HG02678 (cell line): ENCODE measurements around the gene SFMBT2.
A peak's percentile ranks its signal among the peaks of the same experiment; 100 is the strongest.

Experiments
- ATAC-seq: cut with Tn5 transposase; IDR thresholded peaks from one replicate; pipeline ENCODE4 v1.9.1; 2021; ENCODE audit warnings: mild to moderate bottlenecking, moderate library complexity; ENCODE audit not compliant: unreplicated experiment

Gene SFMBT2

GRCh38 chr10:7426349-7426748 is 15.5 kb upstream of the SFMBT2 start:
- ATAC-seq = no peak

GRCh38 chr10:7425691-7426090 is 14.9 kb upstream of the SFMBT2 start:
- no peak for ATAC-seq

- ATAC-seq = no peak
These were observed 14.1 kb upstream of the SFMBT2 start for GRCh38 chr10:7424919-7425318.

- peak; percentile 75 for ATAC-seq
These were observed 13.5 kb upstream of the SFMBT2 start for GRCh38 chr10:7424315-7424714.

GRCh38 chr10:7423521-7423920 is 12.7 kb upstream of the SFMBT2 start:
- ATAC-seq = no peak

GRCh38 chr10:7421526-7421925 is 10.7 kb upstream of the SFMBT2 start:
- no peak for ATAC-seq

GRCh38 chr10:7419998-7420397 is 9.2 kb upstream of the SFMBT2 start:
- no peak for ATAC-seq

- ATAC-seq = no peak
These were observed 7.0 kb upstream of the SFMBT2 start for GRCh38 chr10:7417807-7418206.

GRCh38 chr10:7417103-7417623 is 6.3 kb upstream of the SFMBT2 start:
- no peak for ATAC-seq

GRCh38 chr10:7414766-7415165 is 3.9 kb upstream of the SFMBT2 start:
- no peak for ATAC-seq

- no peak for ATAC-seq
These were observed 2.1 kb upstream of the SFMBT2 start for GRCh38 chr10:7412928-7413282.

- ATAC-seq = no peak
These were observed 1.5 kb upstream of the SFMBT2 start for GRCh38 chr10:7412237-7412927.

GRCh38 chr10:7411671-7412128 is 866 bp upstream of the SFMBT2 start:
- ATAC-seq = no peak

- no peak for ATAC-seq
These were observed 453 bp downstream of the SFMBT2 start for GRCh38 chr10:7410301-7410861.

- ATAC-seq = peak; percentile 6
These were observed 1.1 kb downstream of the SFMBT2 start for GRCh38 chr10:7409732-7410168.

GRCh38 chr10:7409045-7409731 is 1.6 kb downstream of the SFMBT2 start:
- peak; percentile 48 for ATAC-seq

- peak; percentile 29 for ATAC-seq
These were observed 2.4 kb downstream of the SFMBT2 start for GRCh38 chr10:7408291-7409044.

GRCh38 chr10:7407368-7408290 is 3.2 kb downstream of the SFMBT2 start:
- peak; percentile 8 for ATAC-seq

GRCh38 chr10:7406712-7407333 is 4.0 kb downstream of the SFMBT2 start:
- ATAC-seq = no peak

- no peak for ATAC-seq
These were observed 5.2 kb downstream of the SFMBT2 start for GRCh38 chr10:7405637-7406036.
